ENCODE data around the gene METTL8. TPM values are rescaled to one million over a fixed set of nuclear protein-coding genes. Genes with fewer than 3 reads are reported as not detected.

The METTL8 gene
- total RNA-seq, 1 donor, result 29.8 TPM

DNA sequence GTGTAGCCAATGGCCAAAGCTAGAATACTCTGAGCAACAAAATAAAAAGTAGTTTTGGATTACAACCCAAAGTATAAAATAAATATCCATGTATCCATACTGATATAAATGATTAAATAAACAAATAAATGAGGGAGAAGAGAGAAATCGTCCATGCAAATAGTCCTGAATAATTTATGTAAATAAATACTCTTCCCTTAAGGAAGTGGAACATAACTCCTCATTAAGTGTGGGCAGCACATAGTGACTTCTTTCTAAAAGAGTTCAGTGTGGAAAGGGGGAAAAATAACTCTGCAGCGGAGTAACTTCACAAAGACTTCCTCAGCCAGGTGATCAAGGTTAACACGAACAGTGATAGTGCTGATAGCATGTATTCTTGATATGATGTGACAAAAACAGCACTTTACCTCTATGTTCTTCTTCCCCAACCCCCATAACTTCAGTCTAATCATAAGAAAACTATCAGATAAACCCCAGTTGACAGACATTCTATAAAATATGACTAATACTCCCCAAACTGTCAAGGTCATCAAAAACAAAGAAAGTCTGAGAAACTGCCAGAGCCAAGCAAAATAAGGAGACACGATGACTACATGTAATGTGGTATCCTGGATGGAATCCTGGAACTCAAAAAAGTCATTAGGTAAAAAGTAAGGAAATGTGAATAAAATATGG is 30.7 kb downstream of the METTL8 start:
- no peak overlapping the region for H3K4me3 ChIP-seq (ENCODE audit: low read depth, low read length)
- TF ChIP-seq, protein P1, sequence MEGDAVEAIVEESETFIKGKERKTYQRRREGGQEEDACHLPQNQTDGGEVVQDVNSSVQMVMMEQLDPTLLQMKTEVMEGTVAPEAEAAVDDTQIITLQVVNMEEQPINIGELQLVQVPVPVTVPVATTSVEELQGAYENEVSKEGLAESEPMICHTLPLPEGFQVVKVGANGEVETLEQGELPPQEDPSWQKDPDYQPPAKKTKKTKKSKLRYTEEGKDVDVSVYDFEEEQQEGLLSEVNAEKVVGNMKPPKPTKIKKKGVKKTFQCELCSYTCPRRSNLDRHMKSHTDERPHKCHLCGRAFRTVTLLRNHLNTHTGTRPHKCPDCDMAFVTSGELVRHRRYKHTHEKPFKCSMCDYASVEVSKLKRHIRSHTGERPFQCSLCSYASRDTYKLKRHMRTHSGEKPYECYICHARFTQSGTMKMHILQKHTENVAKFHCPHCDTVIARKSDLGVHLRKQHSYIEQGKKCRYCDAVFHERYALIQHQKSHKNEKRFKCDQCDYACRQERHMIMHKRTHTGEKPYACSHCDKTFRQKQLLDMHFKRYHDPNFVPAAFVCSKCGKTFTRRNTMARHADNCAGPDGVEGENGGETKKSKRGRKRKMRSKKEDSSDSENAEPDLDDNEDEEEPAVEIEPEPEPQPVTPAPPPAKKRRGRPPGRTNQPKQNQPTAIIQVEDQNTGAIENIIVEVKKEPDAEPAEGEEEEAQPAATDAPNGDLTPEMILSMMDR (IDR thresholded peaks at IDR 0.05; ENCODE audit: insufficient read depth, low read depth, low read length), result no peak
- DNase-seq (ENCODE audit: low read depth), result no peak

DNA sequence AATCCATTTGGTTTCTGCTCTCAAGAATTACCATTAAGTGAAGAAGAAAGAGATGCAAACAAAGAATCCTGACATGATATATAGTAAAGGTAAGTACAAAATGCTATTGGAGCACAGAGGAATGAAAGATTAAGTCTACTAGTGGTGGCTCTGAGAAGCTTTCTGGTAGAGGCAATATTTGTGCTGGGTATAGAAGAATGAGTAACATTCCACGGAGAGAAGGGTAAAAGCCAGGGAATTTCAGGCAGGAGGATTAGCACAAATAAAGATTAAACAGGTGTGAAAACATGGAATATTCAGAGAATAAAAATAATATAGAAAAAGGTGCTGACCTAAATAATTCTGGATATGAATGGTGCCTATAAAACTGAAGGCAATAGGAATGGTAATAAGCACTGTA is 31.8 kb downstream of the METTL8 start:
- H3K4me3 ChIP-seq (ENCODE audit: low read depth, low read length), result no peak overlapping the region
- TF ChIP-seq, protein P1 (IDR thresholded peaks at IDR 0.05; ENCODE audit: insufficient read depth, low read depth, low read length), result no peak
- DNase-seq (ENCODE audit: low read depth), result no peak

DNA sequence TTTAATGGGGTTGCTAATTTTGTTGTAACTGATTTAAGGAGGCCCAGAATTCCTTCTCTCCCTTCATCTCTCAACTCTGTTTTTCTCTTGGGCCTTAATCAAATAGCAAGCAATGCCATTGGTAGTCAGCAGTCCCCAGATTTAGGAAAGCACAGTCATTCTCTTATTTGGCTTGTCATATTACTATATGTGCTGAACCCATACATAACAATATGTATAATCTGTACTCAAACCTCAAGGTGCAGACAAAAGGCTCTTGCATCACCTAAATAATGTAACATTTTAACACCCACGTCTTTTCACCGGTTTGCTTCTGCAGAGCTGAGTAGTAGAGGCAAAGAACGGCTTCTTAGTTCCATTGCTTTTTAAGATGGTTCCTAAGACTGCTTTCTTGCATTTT is 33.4 kb downstream of the METTL8 start:
- TF ChIP-seq, protein P1 (IDR thresholded peaks at IDR 0.05; ENCODE audit: insufficient read depth, low read depth, low read length), result no peak
- no peak for DNase-seq (ENCODE audit: low read depth)
- no peak overlapping the region for H3K4me3 ChIP-seq (ENCODE audit: low read depth, low read length)

DNA sequence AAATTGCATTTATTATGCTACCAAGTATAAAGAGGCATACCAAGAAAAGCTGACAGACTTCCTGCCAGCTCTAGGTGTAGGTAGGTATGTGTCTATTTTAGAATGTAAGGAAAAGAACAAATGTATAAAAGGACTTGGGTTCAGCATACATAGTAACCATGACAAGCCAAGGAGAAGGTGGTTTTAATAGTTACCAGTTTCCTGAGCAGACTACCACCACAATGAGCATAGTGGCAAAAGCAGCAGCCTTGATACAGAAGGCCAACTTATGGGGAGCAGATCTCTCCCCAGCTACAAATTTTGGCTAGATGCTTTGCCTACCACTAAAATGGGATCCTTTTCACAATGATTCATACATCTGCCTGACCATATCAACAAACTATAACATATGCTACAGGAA is 34.5 kb downstream of the METTL8 start:
- H3K4me3 ChIP-seq (ENCODE audit: low read depth, low read length), result no peak overlapping the region
- TF ChIP-seq, protein P1 (IDR thresholded peaks at IDR 0.05; ENCODE audit: insufficient read depth, low read depth, low read length), result no peak
- no peak for DNase-seq (ENCODE audit: low read depth)

DNA sequence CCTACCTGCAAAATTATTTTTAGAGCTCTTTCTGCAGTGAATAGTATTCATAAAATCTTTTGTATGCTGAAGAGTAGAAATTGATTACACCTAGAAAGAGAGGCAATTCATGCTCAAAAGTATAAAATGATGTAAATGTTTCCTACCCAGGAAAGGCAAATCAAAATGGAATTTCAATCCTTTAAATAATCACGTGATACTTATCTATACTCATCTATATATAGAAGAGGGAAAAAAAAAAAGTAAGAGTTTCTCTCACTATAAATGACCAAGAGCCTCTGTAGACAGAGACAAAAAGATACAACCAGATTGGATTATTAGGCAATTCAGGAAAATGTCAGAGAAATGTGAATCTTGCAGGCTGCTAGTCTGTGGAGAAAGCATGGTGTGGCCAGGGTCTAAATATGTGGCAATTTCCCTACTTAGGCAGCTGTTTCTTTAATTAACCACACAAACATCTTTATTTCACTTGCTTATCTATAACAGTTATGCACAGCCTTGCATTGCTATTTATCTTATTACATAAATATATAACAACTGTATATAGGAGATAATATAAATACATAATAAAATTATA is 39.5 kb downstream of the METTL8 start:
- TF ChIP-seq, protein P1 (IDR thresholded peaks at IDR 0.05; ENCODE audit: insufficient read depth, low read depth, low read length), result no peak
- DNase-seq (ENCODE audit: low read depth), result peak; percentile 46
- H3K4me3 ChIP-seq (ENCODE audit: low read depth, low read length), result no peak overlapping the region

DNA sequence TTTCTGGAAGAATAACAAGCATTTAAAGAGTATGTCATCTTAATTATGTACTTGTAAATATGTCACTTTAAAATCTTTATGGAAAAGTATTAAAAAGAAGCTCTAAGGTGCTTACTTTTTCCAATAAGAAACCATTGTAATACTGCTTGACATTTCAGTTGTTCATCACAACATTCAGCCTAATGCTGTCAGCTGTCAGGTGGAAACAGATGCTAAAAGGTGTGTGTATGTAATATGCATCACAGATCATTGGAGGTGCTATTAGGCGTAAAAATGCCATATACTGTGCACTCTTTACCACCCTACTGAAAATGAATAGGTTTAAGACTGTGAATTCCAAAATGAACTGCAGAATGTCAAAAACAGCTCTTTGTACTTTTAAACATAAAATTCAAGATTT is 40.3 kb downstream of the METTL8 start:
- TF ChIP-seq, protein P1 (IDR thresholded peaks at IDR 0.05; ENCODE audit: insufficient read depth, low read depth, low read length), result no peak
- DNase-seq (ENCODE audit: low read depth), result no peak
- no peak overlapping the region for H3K4me3 ChIP-seq (ENCODE audit: low read depth, low read length)
